Thoracic aorta (tissue), 2 donors: Measurements from ENCODE around the gene NKX1-1. TPM values are rescaled to one million over a fixed set of nuclear protein-coding genes. Genes with fewer than 3 reads are reported as not detected.
"Not testable (repeated sequence)": the region's sequence is repeated elsewhere in the genome, so short reads cannot be mapped to it uniquely, and the experiment has no call there.

Experiments
- ATAC-seq: fragments of 150-250 bp; one replicate; pipeline ENCODE4 v1.8.0; 2017; ENCODE audit warnings: low read depth; ENCODE audit not compliant: insufficient number of reproducible peaks, low FRiP score
- DNase-seq: peaks from one replicate; pipeline ENCODE4 v3.0.0-alpha.2; 2020; ENCODE audit warnings: low spot score
- H3K27ac ChIP-seq, 2 donors: fragments of 200-600 bp; sonication (generic); 1 replicate in 1 of 2; 2 replicates in 1 of 2; pipeline ENCODE4 v1.5.1; 2016; ENCODE audit warnings: mild to moderate bottlenecking in 2 of 2, moderate library complexity in 2 of 2
- H3K27me3 ChIP-seq: fragments of 200-600 bp; sonication (generic); replicated peaks from 2 replicates; pipeline ENCODE4 v1.6.0; 2016; ENCODE audit warnings: mild to moderate bottlenecking; ENCODE audit not compliant: insufficient read depth
- H3K36me3 ChIP-seq: fragments of 200-600 bp; sonication (generic); one replicate; pipeline ENCODE4 v1.5.1; 2016
- H3K4me1 ChIP-seq, 2 donors: fragments of 200-600 bp; sonication (generic); 1 replicate in 1 of 2; 2 replicates in 1 of 2; pipeline versions ENCODE4 v1.5.1 to v1.6.0; 2016; ENCODE audit warnings: low read depth in 2 of 2, mild to moderate bottlenecking in 1 of 2; ENCODE audit not compliant: control insufficient read depth in 1 of 2
- H3K4me3 ChIP-seq: fragments of 200-600 bp; sonication (generic); 2 replicates; pipeline ENCODE4 v1.5.1; 2016; ENCODE audit warnings: mild to moderate bottlenecking
- H3K9me3 ChIP-seq: fragments of 200-600 bp; sonication (generic); 2 replicates; pipeline ENCODE4 v1.5.1; 2016
- CTCF ChIP-seq: fragments of 200-600 bp; sonication (generic); IDR thresholded peaks from one replicate; pipeline ENCODE4 v1.5.1; 2019; ENCODE audit warnings: antibody characterized with exemption
- total RNA-seq, 2 donors: library from RNA; depleted of rRNA; stranded (reverse); fragments of >200 nt; gene quantifications; one replicate each; pipeline versions ENCODE4 v1.1.0 to v1.2.3, GENCODE V29; 2016

NKX1-1 gene
- total RNA-seq, 2 donors from 2014 or later: not detected

- H3K27me3 ChIP-seq: peaks cover 9% of the 10 kb centered on the region
- peaks cover 0 to 22% of the 10 kb centered on the region in 2 donors for H3K4me1 ChIP-seq
- ATAC-seq (no peak), DNase-seq (no peak)
- no peak overlapping the region for H3K4me3 ChIP-seq
- H3K9me3 ChIP-seq: peaks cover 4% of the 10 kb centered on the region
- H3K27ac ChIP-seq: no peak overlapping the region
- TF ChIP-seq CTCF: no peak
- peaks cover 3% of the 10 kb centered on the region for H3K36me3 ChIP-seq
These were observed 6.6 kb downstream of the NKX1-1 start for GRCh38 chr4:1399508-1400190.

GRCh38 chr4:1398681-1399507 lies 7.3 kb downstream of the NKX1-1 start:
- H3K4me1 ChIP-seq: peaks cover 0 to 15% of the 10 kb centered on the region in 2 donors
- peaks cover 5% of the 10 kb centered on the region for H3K36me3 ChIP-seq
- DNase-seq (no peak), ATAC-seq (no peak)
- no peak overlapping the region for H3K4me3 ChIP-seq
- TF ChIP-seq CTCF: no peak
- H3K27ac ChIP-seq: no peak overlapping the region
- peaks cover 1% of the 10 kb centered on the region for H3K27me3 ChIP-seq
- H3K9me3 ChIP-seq: peaks cover 4% of the 10 kb centered on the region

GRCh38 chr4:1396806-1397455 lies 9.3 kb downstream of the NKX1-1 start:
- Histone ChIP-seq H3K27ac (no peak overlapping the region), H3K4me3 (no peak overlapping the region), H3K9me3 (peaks cover 4% of the 10 kb centered on the region), H3K4me1 (peaks cover 0 to under 1% of the 10 kb centered on the region in 2 donors), H3K27me3 (no peaks in the 10 kb centered on the region), H3K36me3 (peaks cover 14% of the 10 kb centered on the region)
- ATAC-seq: no peak
- TF ChIP-seq CTCF: no peak
- no peak for DNase-seq

- no peak for TF ChIP-seq CTCF
- Histone ChIP-seq H3K27ac (no peak overlapping the region), H3K27me3 (no peaks in the 10 kb centered on the region), H3K36me3 (peaks cover 14% of the 10 kb centered on the region), H3K9me3 (peaks cover 4% of the 10 kb centered on the region), H3K4me1 (no peaks in the 10 kb centered on the region), H3K4me3 (no peak overlapping the region)
- ATAC-seq: no peak
- no peak for DNase-seq
These were observed 10.1 kb downstream of the NKX1-1 start for GRCh38 chr4:1395941-1396805.

GRCh38 chr4:1395389-1395820 lies 10.8 kb downstream of the NKX1-1 start:
- not testable (repeated sequence) for H3K27me3 ChIP-seq, H3K4me3 ChIP-seq, H3K27ac ChIP-seq, H3K9me3 ChIP-seq, ATAC-seq, H3K4me1 ChIP-seq, DNase-seq
- H3K36me3 ChIP-seq: peaks cover 14% of the 10 kb centered on the region

GRCh38 chr4:1394554-1395388 lies 11.5 kb downstream of the NKX1-1 start:
- H3K27ac ChIP-seq, H3K4me3 ChIP-seq, ATAC-seq, H3K9me3 ChIP-seq, H3K4me1 ChIP-seq, DNase-seq, H3K27me3 ChIP-seq: not testable (repeated sequence)
- peaks cover 14% of the 10 kb centered on the region for H3K36me3 ChIP-seq
